GM12878 (cell line): ENCODE measurements around the gene INVS. TPM values are rescaled to one million over a fixed set of nuclear protein-coding genes. Genes with fewer than 3 reads are reported as not detected.

Experiments
- ATAC-seq: fragments of 200-7000 bp; cut with Tn5 transposase; 3 replicates; pipeline ENCODE4 v1.9.1; 2020; ENCODE audit warnings: mild to moderate bottlenecking, moderate library complexity
- BruUV-seq: library from RNA; stranded (reverse); fragments of 400-500 nt; replicated peaks from 2 replicates; lab custom pipeline; 2021; lab: Mats Ljungman, UMichigan
- CTCF ChIA-PET: fragments of 300-600 bp; sonication (Branson Sonifier 250); formaldehyde crosslinking; extraction: SDS; loops from one replicate; lab custom pipeline; 2021; ENCODE audit warnings: inconsistent platforms; lab: Yijun Ruan, JAX
- POLR2A ChIA-PET: fragments of 350-600 bp; formaldehyde crosslinking; extraction: SDS; loops from one replicate; lab custom pipeline; 2021; ENCODE audit warnings: inconsistent platforms; lab: Charles Lee
- RAD21 ChIA-PET: fragments of 300-600 bp; sonication (Branson Sonifier 250); formaldehyde crosslinking; loops from one replicate; lab custom pipeline; 2023; ENCODE audit warnings: antibody characterized with exemption; ENCODE audit not compliant: unreplicated experiment; lab: Charles Lee
- SMC1A ChIA-PET: fragments of 300-600 bp; sonication (Branson Sonifier 250); formaldehyde crosslinking; loops from one replicate; lab custom pipeline; 2023; ENCODE audit not compliant: unreplicated experiment, uncharacterized antibody; lab: Charles Lee
- DNase-seq: peaks from one replicate; pipeline ENCODE4 v3.0.0-alpha.2; 2011; ENCODE audit warnings: low read depth, low spot score
- FAIRE-seq: peaks from 3 replicates; lab custom pipeline; 2011; peaks lifted over from hg19 to GRCh38; lab: Jason Lieb, UNC
- H2AFZ ChIP-seq: 2 replicates; pipeline ENCODE4 v1.6.0; 2011; ENCODE audit warnings: low read depth, low read length, control low read depth; ENCODE audit not compliant: control insufficient read depth
- H3K27ac ChIP-seq: 2 replicates; pipeline ENCODE4 v1.5.1; 2011; ENCODE audit warnings: control low read depth; ENCODE audit not compliant: control insufficient read depth, insufficient read depth
- H3K27me3 ChIP-seq, 2 experiments: replicated peaks in 1 of 2; 2 replicates each; pipeline versions ENCODE4 v1.6.0 to v1.6.1; 2011; ENCODE audit warnings: low read length in 1 of 2; ENCODE audit not compliant: control insufficient read depth in 2 of 2, insufficient read depth in 2 of 2
- H3K36me3 ChIP-seq, 2 experiments: 2 replicates each; pipeline ENCODE4 v1.5.1; 2011; ENCODE audit warnings: low read length in 1 of 2; ENCODE audit not compliant: control insufficient read depth in 2 of 2, insufficient read depth in 2 of 2
- H3K4me1 ChIP-seq: 2 replicates; pipeline ENCODE4 v1.6.1; 2011; ENCODE audit warnings: mild to moderate bottlenecking, low read length, moderate library complexity, mixed read lengths; ENCODE audit not compliant: control insufficient read depth, insufficient read depth
- H3K4me2 ChIP-seq: 2 replicates; pipeline ENCODE4 v1.6.0; 2011; ENCODE audit warnings: control low read depth; ENCODE audit not compliant: control insufficient read depth, insufficient read depth
- H3K4me3 ChIP-seq: fragments of 200-600 bp; sonication (generic); 2 replicates; pipeline ENCODE4 v1.5.1; 2016
- H3K79me2 ChIP-seq: 2 replicates; pipeline ENCODE4 v1.6.0; 2011; ENCODE audit warnings: low read length; ENCODE audit not compliant: control insufficient read depth, insufficient read depth
- H3K9ac ChIP-seq: 2 replicates; pipeline ENCODE4 v1.8.0; 2011; ENCODE audit warnings: low read length, control low read depth, mixed read lengths; ENCODE audit not compliant: control insufficient read depth, insufficient read depth
- H3K9me3 ChIP-seq: replicated peaks from 3 replicates; pipeline ENCODE4 v1.5.1; 2011; ENCODE audit warnings: mild to moderate bottlenecking, low read length; ENCODE audit not compliant: control insufficient read depth, insufficient read depth
- H4K20me1 ChIP-seq: 2 replicates; pipeline ENCODE4 v1.6.0; 2011; ENCODE audit not compliant: control insufficient read depth, insufficient read depth
- ATF3 ChIP-seq: IDR thresholded peaks from 2 replicates; pipeline ENCODE4 v1.6.1; 2011; ENCODE audit warnings: low read depth, mild to moderate bottlenecking, low read length, moderate library complexity, borderline replicate concordance; ENCODE audit errors: extremely low read depth
- BRCA1 ChIP-seq: IDR thresholded peaks from 2 replicates; pipeline ENCODE4 v1.6.1; 2011; ENCODE audit warnings: low read depth, low read length, improper control_type of control experiment
- CEBPB ChIP-seq, 2 experiments: fragments of 150-350 bp in 1 of 2; IDR thresholded peaks; 2 replicates each; pipeline ENCODE4 v1.6.1; 2012 to 2014; ENCODE audit warnings: low read depth in 2 of 2, low read length in 2 of 2, borderline replicate concordance in 1 of 2, inconsistent platforms in 1 of 2
- E2F8 ChIP-seq: fragments of 450-650 bp; IDR thresholded peaks from 2 replicates; pipeline ENCODE4 v1.6.1; 2018; ENCODE audit warnings: mild to moderate bottlenecking, low read depth, moderate library complexity; ENCODE audit not compliant: partially characterized antibody
- KLF5 ChIP-seq: fragments of 450-650 bp; IDR thresholded peaks from 2 replicates; pipeline ENCODE4 v1.6.1; 2014; ENCODE audit warnings: mild to moderate bottlenecking; ENCODE audit not compliant: partially characterized antibody
- MYB ChIP-seq: fragments of 150-350 bp; IDR thresholded peaks from 2 replicates; pipeline ENCODE4 v1.6.1; 2014; ENCODE audit warnings: mild to moderate bottlenecking, low read depth, low read length, borderline replicate concordance
- NFIC ChIP-seq: IDR thresholded peaks from 2 replicates; pipeline ENCODE4 v1.6.1; 2012; ENCODE audit warnings: low read depth, mild to moderate bottlenecking, inconsistent platforms, low read length, moderate library complexity
- NR2F1 ChIP-seq: fragments of 450-650 bp; conservative IDR thresholded peaks from 2 replicates; pipeline ENCODE4 v1.6.1; 2017; ENCODE audit warnings: mild to moderate bottlenecking
- PAX8 ChIP-seq: fragments of 450-650 bp; IDR thresholded peaks from 2 replicates; pipeline ENCODE4 v1.6.1; 2017; ENCODE audit warnings: mild to moderate bottlenecking, moderate library complexity
- PBX3 ChIP-seq: IDR thresholded peaks from 2 replicates; pipeline ENCODE4 v1.6.1; 2011; ENCODE audit warnings: mild to moderate bottlenecking, low read depth, low read length, moderate library complexity; ENCODE audit not compliant: insufficient replicate concordance
- POLR2AphosphoS2 ChIP-seq: IDR thresholded peaks from 2 replicates; pipeline ENCODE4 v1.6.1; 2011; ENCODE audit warnings: low read depth, mild to moderate bottlenecking, low read length, improper control_type of control experiment, moderate library complexity
- POLR2AphosphoS5 ChIP-seq: IDR thresholded peaks from 2 replicates; pipeline ENCODE4 v1.6.1; 2011; ENCODE audit warnings: mild to moderate bottlenecking, low read length, inconsistent platforms
- RELA ChIP-seq: fragments of 450-650 bp; IDR thresholded peaks from 2 replicates; pipeline ENCODE4 v1.8.0; 2014; ENCODE audit warnings: borderline replicate concordance; ENCODE audit not compliant: partially characterized antibody
- SP1 ChIP-seq: IDR thresholded peaks from one replicate; pipeline ENCODE4 v1.6.1; 2011; ENCODE audit warnings: low read depth, low read length
- USF1 ChIP-seq: IDR thresholded peaks from 2 replicates; pipeline ENCODE4 v1.6.1; 2011; ENCODE audit warnings: borderline replicate concordance, low read depth, mild to moderate bottlenecking, moderate library complexity, mixed read lengths, low read length; ENCODE audit not compliant: insufficient read depth; ENCODE audit errors: extremely low read length
- ZNF622 ChIP-seq: fragments of 450-650 bp; IDR thresholded peaks from 2 replicates; pipeline ENCODE4 v1.6.1; 2017; ENCODE audit warnings: mild to moderate bottlenecking, inconsistent platforms
- WGBS: methylation state at CpG from one replicate; pipeline ENCODE4 v1.1.6; 2016; ENCODE audit warnings: low lambda C conversion rate; ENCODE audit not compliant: insufficient replicate concordance, insufficient coverage; ENCODE audit errors: missing lambda C conversion rate; 5-methylcytosine and 5-hydroxymethylcytosine counted together
- in situ Hi-C: fragments of 300-500 bp; cut with MboI; formaldehyde crosslinking; loops from 9 replicates; pipeline ENCODE4 v1.14.3; 2018; ENCODE audit warnings: mixed read lengths
- intact Hi-C: fragments of 100-400 bp; cut with micrococcal nuclease; formaldehyde crosslinking; loops from one replicate; pipeline ENCODE4 v1.14.2; 2022; ENCODE audit not compliant: unreplicated experiment
- polyA plus RNA-seq, 11 experiments: library from polyadenylated mRNA; depleted of rRNA in 4 of 11; unstranded in 6 of 11; stranded (reverse) in 5 of 11; fragments of >200 nt; fragmentation: Nextera tagmentation in 4 of 11; fragmentation: Illumina TruSeq in 1 of 11; extraction: Ambion mirVana in 4 of 11; extraction: Trizol in 1 of 11; gene quantifications; 1 replicate in 1 of 11; 2 replicates in 10 of 11; pipeline versions ENCODE4 v1.2.1 to v1.2.3, GENCODE V29; 2011 to 2016; ENCODE audit warnings: inconsistent platforms in 2 of 11, missing spikeins in 2 of 11, low read depth in 1 of 11
- total RNA-seq, 4 experiments: library from RNA; depleted of rRNA in 3 of 4; stranded (reverse); fragments of >200 nt in 3 of 4; fragmentation: Illumina TruSeq in 1 of 4; extraction: Trizol in 1 of 4; gene quantifications; 2 replicates each; pipeline versions ENCODE4 v1.2.1 to v1.2.3, GENCODE V29; 2013 to 2021

INVS gene
- total and polyA plus RNA-seq, 10 of the 15 experiments (the other 5 are each of a cell fraction or from before 2014, with no cell fraction given): 0.93 to 20.8 (median 13.2) TPM

GRCh38 chr9:100341889-100342288 is 242.8 kb downstream of the INVS start (continued):
- no peak for TF ChIP-seq KLF5
- no peak for TF ChIP-seq NR2F1
- no peak for TF ChIP-seq E2F8
- no peak for TF ChIP-seq ATF3
- no peak for TF ChIP-seq SP1
- TF ChIP-seq POLR2AphosphoS2: no peak
- TF ChIP-seq PBX3: no peak

GRCh38 chr9:100346836-100347235 is 247.8 kb downstream of the INVS start:
- CTCF ChIA-PET: interaction anchor here (0.7 kb wide), 1 partner anchor 15 kb away, joined by 3 read pairs; no protein-coding TSS in a partner anchor
- Histone ChIP-seq H2AFZ (no peak overlapping the region), H3K4me2 (no peak overlapping the region), H3K4me3 (peak overlapping the region; percentile 16; the same call in 1 of the 2 replicates), H4K20me1 (no peaks in the 10 kb centered on the region), H3K27ac (no peak overlapping the region), H3K27me3 (no peaks in the 10 kb centered on the region), H3K4me1 (no peaks in the 10 kb centered on the region; the same call in 1 of the 2 replicates), H3K79me2 (peaks cover 86% of the 10 kb centered on the region), H3K9me3 (no peaks in the 10 kb centered on the region), H3K9ac (no peak overlapping the region), H3K36me3 (peaks cover 0 to 18% of the 10 kb centered on the region in 2 experiments; a peak in 3 of 4 replicates)
- SMC1A ChIA-PET: interaction anchor here (0.5 to 1.8 kb wide), 3 partner anchors 9 to 251 kb away, joined by 3 to 4 read pairs (median 3); no protein-coding TSS in a partner anchor
- DNase-seq: no peak
- POLR2A ChIA-PET: no interaction called here
- WGBS: 96% methylated on average over 3 of the region's 3 CpGs
- TF ChIP-seq BRCA1: no peak
- no peak for TF ChIP-seq NFIC
- no peak for TF ChIP-seq USF1
- TF ChIP-seq MYB: no peak
- TF ChIP-seq CEBPB (IDR thresholded peaks at IDR 0.05; ENCODE audit: borderline replicate concordance in 1 of 2, low read depth in 2 of 2, low read length in 2 of 2): no peak
- no peak for TF ChIP-seq POLR2AphosphoS5
- no peak for TF ChIP-seq ZNF622
- no peak for TF ChIP-seq RELA
- no peak for TF ChIP-seq PAX8
- no peak for FAIRE-seq
- intact Hi-C loops (loop anchor here (5.0 kb wide), 1 partner anchor 90 kb away; no protein-coding TSS in a partner anchor), in situ Hi-C loops (no loop called here)
- ATAC-seq: no peak
- no TSS peak for BruUV-seq
- RAD21 ChIA-PET: no interaction called here
